HG03469 (cell line): ENCODE measurements around the gene OCEL1.

Experiments
- ATAC-seq: cut with Tn5 transposase; IDR thresholded peaks from one replicate; pipeline ENCODE4 v1.9.1; 2021; ENCODE audit warnings: mild to moderate bottlenecking, moderate library complexity, moderate number of reproducible peaks; ENCODE audit not compliant: unreplicated experiment

Gene OCEL1

GRCh38 chr19:17237747-17238706 lies 12.0 kb downstream of the OCEL1 start:
- no peak for ATAC-seq

GRCh38 chr19:17240062-17240752 lies 14.2 kb downstream of the OCEL1 start:
- no peak for ATAC-seq

- no peak for ATAC-seq
These were observed 14.9 kb downstream of the OCEL1 start for GRCh38 chr19:17240826-17241399.

GRCh38 chr19:17242431-17243208 lies 16.6 kb downstream of the OCEL1 start:
- no peak for ATAC-seq

DNA sequence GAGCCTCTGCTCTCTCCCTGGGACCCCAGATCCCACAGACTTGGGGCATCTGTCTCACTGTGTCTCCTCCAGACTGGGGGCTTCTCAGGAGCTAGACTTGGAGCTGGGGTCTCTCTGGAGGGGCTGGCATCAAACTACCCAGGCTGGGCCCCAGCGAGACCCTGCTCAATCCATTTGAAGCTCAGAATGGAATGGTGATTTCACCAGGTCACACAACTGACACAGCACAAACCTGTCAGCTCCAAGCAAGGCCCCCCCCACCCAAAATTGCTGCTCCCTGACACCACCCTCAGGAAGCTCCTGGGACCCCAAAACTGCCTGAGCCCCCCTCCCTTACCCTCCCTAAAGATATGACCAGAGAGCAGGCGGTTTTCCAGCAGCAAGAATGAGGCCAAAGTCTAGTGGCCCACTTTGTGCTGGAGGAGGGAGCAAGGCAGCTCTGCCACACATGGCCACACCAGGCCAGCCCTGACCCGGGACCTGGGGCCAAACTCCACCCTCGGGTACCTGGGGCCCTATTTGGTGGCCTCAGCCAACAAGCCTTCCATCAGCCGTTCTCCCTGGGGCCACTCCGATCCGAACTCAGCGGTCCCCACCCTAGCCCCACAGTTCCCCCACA lies 17.3 kb downstream of the OCEL1 start:
- ATAC-seq = no peak

- no peak for ATAC-seq
These were observed 18.0 kb downstream of the OCEL1 start for GRCh38 chr19:17243830-17244617.

DNA sequence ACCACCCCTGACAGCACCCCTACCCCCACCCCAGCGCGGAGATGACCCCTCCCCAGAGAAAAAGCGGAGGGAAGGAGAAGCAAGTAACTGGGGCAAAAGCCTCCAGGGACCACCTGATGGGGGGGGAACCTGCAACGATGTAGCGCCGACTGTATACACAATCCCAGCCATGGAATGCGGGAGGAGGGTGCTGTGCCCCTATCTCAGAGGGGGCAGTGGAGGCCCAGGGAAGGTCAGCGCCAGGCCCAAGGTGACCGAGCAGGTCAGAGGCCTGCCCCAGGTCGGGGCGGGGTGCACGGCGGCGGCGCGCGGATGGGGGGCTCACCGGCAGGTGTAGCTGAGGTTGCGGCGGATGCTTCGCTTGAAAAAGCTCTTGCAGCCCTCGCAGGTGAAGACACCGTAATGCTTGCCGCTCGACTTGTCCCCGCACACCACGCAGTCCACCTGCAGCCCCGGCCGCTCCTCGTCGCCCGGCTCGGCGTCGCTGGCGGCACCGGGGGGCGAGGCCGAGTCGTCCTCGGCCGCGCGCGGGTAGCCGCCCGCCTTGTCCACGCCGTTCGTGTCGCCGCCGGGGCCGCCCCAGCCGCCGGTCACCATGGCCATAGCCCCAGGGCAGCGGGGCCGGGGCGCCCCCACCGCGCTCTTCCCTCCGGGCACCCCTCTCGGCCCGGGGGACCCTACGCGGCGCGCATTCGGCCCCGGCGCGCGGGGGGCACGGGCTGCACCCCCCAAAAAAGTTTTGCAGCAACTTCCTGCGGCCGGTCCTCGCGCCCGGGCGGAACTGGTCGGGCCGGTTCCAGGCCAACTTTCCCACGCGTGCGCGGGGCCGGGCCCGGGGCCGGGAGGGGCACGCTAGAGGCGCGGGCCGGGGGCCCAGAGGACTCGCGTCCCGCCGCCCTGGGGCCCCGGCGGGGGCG lies 18.9 kb downstream of the OCEL1 start:
- no peak for ATAC-seq

GRCh38 chr19:17245535-17245984 lies 19.5 kb downstream of the OCEL1 start, which contains the start of gene NR2F6:
Gene NR2F6 (minus strand): TSS chr19:17245919. CDS start chr19:17245220, 699 bp downstream.
- ATAC-seq = no peak

DNA sequence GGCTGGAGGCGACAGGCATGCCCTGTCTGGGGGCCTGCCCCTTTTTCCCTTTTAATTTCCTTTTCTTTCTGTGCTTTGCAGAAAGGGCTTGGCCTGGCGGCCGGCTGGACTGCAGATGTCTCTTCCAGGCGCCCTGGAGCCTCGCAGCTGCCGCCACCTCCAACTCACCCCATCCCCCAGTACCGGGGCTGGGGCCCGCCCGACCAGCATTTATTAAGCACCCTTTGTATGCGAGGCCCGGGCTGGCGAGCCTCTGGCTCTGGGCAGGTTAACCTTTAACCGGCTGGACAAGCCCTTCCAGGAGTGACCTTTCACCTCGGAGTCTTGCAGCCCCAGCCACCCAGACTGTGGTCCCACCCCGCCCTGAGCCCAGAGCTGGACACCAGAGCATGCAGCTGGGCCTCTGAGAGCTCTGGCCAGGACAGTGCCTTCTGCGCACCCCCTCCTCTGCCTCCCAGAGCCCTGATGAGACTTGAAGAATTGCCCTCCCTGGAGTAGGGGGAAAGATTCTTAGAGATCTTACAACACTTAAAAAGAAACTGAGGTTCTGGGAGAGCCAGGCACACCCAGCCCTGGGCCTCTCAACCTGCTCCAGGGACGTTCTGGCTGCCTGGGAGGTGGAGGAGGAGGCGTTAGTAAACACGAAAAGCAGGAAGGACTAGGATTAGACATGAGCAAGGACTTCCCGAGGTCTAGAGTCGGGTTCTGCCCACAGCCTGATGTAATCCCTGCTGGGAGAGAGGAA lies 20.8 kb downstream of the OCEL1 start:
- no peak for ATAC-seq

- no peak for ATAC-seq
These were observed 22.2 kb downstream of the OCEL1 start for GRCh38 chr19:17248011-17248776.

GRCh38 chr19:17249887-17250548 lies 24.0 kb downstream of the OCEL1 start:
- ATAC-seq = no peak

- ATAC-seq = no peak
These were observed 28.6 kb downstream of the OCEL1 start for GRCh38 chr19:17254636-17255035.

GRCh38 chr19:17255150-17255621 lies 29.2 kb downstream of the OCEL1 start:
- ATAC-seq = no peak

GRCh38 chr19:17256130-17256529 lies 30.1 kb downstream of the OCEL1 start:
- no peak for ATAC-seq

GRCh38 chr19:17259118-17259780 lies 33.2 kb downstream of the OCEL1 start:
- no peak for ATAC-seq

- no peak for ATAC-seq
These were observed 33.9 kb downstream of the OCEL1 start for GRCh38 chr19:17259934-17260333.
